Stimulated activated naive CD4-positive, alpha-beta T cell treated with Interleukin-2 at 50 U/mL for 16 hours (primary cell): ENCODE data around the gene OSTM1.

ENCODE experiments used
- DNase-seq: peaks from one replicate; lab custom pipeline; 2025; lab: John Stamatoyannopoulos, UW

OSTM1 gene

DNA sequence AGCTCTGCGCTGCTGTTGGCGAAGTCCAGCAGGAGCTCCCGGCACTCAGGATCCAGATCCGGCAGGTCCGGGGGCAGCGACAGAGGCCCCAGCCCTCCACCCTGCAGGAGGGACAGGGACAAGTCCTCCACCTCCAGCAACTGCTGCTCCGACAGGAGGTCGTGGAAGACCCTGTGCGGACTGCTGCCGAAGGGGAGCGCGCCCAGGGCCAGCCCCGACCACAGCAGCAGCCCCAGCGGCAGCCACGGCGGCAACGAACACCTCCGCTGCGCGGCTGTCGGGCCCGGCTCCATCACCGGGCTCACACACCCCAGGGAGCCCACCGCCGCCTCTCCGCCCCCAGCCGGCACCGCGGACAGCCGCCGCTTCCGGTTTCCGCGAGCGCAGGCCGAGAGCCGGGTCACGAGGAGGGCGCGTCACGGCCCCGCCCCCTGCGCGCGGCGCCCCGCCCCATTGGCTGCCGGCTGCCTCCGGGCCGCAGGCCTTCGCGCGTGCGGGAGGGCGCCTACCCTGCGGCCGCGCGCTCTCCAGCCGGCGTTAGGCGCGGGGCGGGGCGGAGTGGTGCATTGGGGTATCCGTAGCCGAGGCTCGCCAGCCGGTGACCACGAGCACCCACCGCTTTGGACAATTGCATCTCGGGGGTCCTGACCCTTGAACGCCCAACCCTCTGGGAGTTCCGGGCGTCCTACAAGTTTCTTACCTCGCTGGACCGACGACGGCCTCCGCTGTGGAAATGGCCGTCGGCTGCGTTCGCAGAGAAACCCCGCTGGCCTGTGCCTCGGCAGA lies at the start of gene OSTM1:
TSS of gene OSTM1 (minus strand) at position 383 of the 786 bp plus-strand sequence. CDS start at position 293, 90 bp downstream.
- peak; percentile 88 for DNase-seq

DNA sequence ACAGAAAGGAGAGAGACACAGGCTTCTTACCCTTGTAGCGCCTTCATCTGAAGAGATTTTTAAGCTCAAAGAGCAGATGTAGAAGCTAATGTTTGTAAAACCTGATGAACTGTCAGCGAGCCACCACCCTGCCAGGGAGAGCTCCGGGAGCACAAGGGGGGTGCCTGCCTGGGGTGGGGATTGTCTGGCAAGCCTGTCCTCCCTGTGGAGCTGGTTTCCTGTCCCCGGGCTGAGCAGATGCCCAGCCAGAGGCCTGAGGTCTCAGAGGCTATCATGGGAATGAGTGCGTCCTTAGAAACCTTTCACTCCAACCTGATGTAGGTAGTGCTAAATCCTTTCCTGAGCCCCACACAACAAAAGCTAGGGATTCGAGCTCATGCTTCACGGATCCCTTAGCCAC lies 49.4 kb upstream of the OSTM1 start:
- no peak for DNase-seq

DNA sequence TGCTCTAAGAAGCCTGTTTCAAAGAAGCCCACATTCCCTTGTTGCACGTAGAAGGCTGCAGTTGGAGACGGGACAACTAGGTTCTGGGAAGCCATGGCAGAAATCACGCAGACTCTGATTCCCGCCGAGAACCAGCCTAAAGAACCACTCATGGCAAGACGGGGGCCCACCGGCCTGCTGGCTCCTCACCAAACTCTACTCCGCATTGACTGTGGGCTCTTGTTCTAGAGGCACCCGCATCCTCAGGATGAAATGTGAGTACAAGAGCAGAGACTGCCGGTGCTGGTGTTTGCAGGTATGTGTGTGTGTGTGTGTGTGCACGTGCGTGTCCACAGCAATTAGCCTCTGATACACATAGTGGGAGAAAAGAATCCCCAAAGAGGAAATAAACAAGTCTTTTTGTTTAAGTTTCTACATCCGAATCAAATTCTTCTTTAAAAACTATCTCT lies 49.0 kb upstream of the OSTM1 start:
- DNase-seq = no peak

DNA sequence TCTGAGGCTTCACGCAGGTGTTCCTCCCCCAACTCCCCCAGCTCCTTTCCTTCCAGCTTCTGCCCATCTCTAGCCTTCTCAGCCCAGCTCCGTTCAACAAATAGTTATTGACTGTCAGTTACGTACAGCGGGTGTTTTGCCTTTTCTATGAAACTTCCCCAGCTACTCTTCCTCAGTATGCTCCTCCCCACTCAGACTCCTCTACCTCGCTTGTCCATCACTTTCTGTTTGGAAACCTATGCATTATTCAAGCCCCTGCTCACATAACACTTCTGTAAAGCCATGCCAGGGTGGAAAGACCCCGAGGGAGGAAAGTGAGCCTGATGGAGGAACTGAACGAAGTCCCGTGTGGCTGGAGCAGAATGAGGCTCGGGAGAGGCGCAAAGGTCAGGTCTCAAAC lies 47.1 kb upstream of the OSTM1 start:
- no peak for DNase-seq

DNA sequence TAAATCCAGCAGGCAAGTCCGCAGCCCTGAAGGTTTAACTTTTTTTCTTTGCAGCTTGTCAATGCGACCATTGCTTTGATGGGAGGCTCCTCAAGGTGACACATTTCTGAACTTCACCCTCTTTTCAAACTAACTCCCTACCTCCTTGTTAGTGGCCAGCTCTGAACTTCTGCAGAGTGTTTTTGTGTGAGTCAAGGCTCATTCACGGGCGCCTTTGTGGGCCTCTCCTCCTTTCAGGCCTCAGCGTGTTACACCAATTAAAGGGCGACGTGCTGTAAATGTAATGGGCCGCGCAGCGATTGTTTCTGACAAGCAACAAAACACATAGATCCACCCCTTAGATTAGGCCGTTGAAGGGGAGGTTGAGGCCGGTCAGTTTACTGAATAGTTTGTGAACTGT lies 45.8 kb upstream of the OSTM1 start:
- DNase-seq = no peak

- DNase-seq = no peak
Observed at GRCh38 chr6:108119769-108120141, 45.2 kb upstream of the OSTM1 start.

DNA sequence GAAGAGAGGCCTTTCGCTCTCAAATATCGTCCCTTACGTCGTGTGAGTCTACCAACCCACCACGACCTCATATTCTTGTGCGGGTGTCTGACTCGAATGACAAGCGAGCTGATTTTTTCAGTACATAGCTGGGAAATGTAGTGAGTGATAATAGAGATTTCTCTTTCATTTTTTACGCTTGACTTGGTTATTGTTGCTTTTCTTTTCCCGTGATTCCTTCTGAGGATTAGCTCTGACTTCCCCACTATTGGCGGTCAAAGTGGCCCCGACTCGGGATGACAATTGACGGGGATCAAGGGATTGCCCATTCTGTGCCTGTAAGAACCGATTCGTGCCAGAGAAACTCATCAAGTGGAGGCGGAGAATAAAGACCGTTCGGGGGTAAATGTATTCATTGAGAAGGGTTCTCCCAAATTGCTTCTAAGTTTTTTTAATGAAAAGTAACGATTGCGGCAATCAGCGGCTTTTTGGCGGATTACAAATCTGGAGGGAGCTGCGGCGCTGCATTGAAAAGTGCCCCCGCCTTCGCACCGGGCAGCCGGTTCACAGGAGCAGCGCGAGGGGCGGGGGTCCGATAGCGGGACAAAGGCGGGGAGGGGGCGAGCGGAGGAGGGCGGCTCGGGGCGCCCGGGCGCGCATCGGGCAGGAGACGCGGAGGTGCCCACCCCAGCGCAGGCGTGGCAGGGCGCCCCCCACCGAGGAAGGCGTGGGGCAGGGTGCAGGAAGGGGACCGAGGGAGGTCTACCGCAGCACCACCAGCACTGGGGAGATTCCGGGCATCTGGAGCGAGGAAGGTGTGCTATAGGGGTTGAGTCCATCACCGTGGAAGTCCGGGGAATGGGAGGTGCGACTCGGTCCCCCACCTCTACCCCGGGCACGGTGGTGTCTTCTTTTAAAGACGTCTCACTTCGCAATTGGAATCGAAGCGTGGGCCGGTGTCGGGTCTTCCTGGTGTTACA lies 44.5 kb upstream of the OSTM1 start:
- DNase-seq = no peak

- DNase-seq = no peak
Observed at GRCh38 chr6:108118359-108118724, 43.8 kb upstream of the OSTM1 start.

DNA sequence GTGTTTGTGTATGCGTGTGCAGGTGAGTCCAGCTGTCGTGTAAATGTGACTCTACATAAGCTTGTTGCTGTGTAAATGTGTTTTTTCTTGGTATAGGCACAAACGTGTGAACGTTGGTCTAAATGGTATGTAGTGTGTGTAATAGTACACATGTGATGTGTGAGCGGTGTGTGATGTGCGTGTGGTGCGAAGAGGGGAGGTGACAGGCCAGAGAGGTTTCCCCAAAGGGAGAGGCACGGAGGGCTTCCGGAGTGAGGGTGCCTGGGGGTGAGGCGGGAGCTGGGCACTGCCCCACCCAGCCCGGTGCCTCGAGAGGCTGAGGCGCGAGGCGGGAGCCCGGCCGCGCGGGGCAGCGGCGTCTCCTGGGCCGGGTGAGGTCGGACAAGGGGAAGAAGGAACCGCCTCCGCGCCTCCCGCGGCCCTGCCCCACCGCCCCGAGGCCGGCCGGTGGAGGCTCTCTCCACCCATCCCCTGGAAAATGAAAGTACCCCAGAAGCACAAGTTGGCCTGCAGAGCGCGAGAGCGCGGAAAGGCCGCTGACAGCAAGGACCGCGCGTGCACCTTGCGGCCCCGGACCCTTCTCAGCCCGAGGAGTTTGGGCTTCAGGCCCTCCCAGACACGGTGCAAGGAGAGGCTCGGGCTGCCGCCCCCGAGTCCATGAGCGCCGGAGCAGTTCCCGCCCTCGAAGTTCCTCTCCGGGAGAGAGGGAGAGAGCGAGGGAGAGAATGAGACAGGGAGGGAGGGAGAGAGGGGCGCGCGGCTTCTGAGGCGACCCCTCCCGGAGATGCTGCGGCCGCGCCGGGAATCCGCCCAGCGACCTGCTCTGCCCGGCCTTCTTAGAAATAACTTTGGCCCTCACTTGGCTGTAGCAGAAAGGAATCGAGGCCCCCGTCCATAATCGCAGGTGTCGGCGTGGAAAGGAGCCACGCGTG lies 43.2 kb upstream of the OSTM1 start:
- no peak for DNase-seq

GRCh38 chr6:108116546-108117426 lies 42.2 kb upstream of the OSTM1 start:
- no peak for DNase-seq

GRCh38 chr6:108115598-108116058 lies 41.1 kb upstream of the OSTM1 start:
- no peak for DNase-seq

- DNase-seq = no peak
Observed at GRCh38 chr6:108114841-108115597, 40.5 kb upstream of the OSTM1 start.

DNA sequence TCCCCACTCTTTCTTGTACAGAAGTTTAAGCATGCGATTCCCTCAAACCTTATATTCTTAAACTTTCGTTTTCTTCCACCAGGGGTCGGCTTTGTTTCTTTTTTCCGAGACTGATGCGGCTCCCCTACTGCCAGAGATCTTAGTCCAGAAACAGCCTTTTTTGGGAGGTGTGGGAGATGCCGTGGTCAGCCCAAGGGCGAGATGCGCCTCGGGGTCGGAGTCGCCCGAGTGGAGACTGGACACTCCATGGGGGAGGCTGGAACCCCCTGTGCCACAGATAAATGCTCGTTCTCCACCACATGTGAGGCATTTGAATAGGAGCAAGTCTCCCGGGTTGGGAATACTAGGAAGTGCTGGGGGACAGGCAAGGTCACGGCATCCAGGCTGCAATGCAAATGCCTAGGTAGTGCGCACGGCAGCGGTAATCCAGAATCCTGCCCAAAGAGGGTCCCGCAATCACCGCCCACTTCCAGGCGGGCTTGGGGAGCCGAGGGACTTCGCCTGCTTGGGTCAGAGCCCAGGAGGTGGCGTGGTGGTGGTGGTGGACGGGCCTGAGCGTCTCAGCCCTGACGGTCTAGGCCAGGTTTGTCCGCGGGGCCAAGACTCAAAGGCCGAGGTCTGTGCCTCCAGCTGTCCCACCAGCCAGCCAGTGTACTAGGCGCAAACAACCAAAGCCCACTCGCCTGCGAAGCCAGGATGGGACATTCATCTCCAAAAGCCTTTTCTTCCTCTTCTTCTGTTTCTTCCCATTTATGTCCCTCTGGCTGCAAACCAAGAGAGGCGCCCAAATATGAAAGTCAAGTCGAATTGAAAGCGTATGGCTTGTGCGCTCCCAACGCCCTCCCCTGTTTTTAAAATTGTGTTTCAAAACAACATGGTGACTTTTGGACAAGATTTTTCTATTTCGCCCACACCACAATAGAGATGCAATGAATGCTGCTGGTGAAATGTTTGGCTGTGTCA lies 39.3 kb upstream of the OSTM1 start:
- DNase-seq = no peak

GRCh38 chr6:108108374-108108773 lies 33.8 kb upstream of the OSTM1 start:
- DNase-seq = no peak

GRCh38 chr6:108107102-108107501 lies 32.6 kb upstream of the OSTM1 start:
- no peak for DNase-seq

DNA sequence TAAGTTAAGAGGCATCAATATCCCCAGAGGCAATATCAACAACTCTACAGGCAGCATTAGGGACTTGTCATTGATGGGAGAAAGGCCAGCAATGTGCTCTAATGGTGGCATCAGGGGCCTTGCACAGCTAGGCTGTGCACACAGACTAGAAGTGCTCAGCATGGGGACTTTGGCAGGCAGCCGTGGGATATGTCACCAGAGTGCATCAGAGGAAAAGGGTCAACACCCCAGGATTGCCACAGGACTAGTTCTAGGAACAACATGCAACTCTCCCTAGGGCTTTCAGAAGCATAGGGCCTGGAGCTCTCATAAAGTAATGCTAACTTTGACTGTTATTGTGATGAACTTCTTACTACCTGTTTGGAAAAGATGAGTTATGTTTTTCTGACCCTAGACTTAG lies 32.2 kb upstream of the OSTM1 start:
- no peak for DNase-seq

GRCh38 chr6:108106261-108106660 lies 31.7 kb upstream of the OSTM1 start:
- DNase-seq = no peak

- no peak for DNase-seq
Observed at GRCh38 chr6:108105571-108105970, 31.0 kb upstream of the OSTM1 start.

DNA sequence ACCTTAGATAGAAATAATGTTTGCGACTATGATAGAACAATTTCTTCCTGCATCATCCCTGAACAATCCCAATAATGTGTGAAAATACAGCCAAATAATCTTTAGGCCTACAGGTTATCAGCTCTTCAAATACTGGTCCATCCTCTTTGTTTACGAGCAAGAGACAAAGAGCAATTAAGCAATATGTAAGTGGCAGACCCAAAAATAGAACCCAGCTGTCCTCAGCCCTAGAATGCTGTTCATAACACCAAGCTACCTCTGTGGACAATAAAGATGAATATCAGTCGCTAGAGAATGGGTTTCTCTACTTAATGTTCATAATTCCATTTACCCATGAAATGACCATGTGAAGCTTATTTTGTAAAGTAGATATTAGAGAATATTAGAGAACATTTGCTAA lies 28.4 kb upstream of the OSTM1 start:
- no peak for DNase-seq
